ENCODE data around the gene PXK.
"Not testable (repeated sequence)": the region's sequence is repeated elsewhere in the genome, so short reads cannot be mapped to it uniquely, and the experiment has no call there.

Gene PXK

DNA sequence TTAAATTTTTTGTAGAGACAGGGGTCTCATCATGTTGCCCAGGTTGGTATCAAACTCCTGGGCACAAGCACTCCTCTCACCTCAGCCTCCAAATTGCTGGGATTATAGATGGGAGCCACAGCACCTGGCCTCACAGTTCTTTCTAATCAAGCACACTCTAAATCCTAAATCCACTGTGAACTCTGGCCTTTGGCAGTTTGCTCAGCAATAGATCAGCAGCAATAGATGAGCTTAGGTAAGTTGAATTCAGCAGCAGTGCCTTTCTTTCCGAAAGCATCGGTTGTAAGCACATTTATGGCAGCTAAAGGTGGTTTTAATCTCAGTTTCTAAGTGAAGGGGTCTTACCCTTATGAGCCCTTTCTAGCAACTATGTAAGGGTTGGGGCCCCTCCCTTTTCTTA is 84.4 kb downstream of the PXK start:
- in situ Hi-C loops (cut with MboI; ENCODE audit: low sequenced_read_pairs): no loop called here

- in situ Hi-C loops (cut with MboI; ENCODE audit: low sequenced_read_pairs): no loop called here
These were observed 85.5 kb downstream of the PXK start for GRCh38 chr3:58418227-58418626.

DNA sequence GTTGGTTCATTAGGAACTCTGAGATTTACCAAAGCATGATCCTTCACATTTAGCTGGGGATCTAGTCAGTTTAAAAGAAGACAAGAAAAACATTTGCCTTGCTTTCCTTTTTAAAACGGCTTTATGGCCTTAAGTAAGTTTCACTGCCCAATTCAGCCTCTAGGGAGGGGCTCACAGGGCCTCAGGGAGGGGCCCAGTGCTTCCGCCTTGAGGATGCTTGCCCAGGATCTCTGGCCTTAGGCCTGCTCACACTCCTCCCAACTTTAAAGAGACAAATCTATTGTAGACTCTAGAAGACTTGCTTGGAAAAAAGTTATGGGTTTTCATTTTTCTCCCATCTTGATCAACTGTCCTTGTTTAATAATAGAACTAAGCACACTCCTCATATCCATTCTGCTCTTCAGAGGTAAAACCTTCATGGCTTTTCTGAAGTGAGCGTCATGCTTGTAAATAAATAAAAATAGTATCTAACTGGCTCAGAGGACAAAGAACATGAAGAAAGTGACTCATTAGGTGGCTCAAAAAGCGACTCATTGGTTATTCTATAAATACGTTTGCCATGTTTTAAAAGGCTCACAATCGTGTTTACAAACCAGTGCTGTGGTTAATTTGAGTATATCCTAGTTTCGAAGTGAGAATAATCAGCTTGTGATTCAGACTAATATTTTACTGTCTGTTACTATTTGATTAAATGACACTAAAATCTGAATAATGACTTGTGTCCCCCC is 87.3 kb downstream of the PXK start:
- in situ Hi-C loops (cut with MboI; ENCODE audit: low sequenced_read_pairs): no loop called here

DNA sequence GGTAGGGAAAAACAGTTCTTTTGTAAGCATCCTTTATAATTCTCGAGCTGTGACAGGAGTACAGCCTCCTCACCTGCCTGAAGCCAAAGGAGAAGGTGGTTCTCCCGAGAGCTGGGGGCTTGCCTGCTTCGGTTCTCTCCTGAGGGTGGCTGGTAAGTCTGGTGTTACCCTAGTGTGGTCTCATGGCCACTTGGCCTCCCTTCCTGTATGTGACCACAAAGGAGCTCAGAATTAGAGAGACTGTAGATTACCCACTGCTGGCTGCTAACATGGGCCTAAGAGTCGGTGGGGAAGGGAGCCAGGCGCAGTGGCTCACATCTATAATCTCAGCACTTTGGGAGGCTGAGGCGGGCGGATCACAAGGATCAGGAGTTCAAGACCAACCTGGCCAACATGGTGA is 88.3 kb downstream of the PXK start:
- in situ Hi-C loops (cut with MboI; ENCODE audit: low sequenced_read_pairs): no loop called here

- in situ Hi-C loops (cut with MboI; ENCODE audit: low sequenced_read_pairs): no loop called here
These were observed 90.1 kb downstream of the PXK start for GRCh38 chr3:58422756-58423325.

- in situ Hi-C loops (cut with MboI; ENCODE audit: low sequenced_read_pairs): no loop called here
These were observed 91.9 kb downstream of the PXK start for GRCh38 chr3:58424613-58425012.

GRCh38 chr3:58425782-58426181 is 93.1 kb downstream of the PXK start:
- in situ Hi-C loops (cut with MboI; ENCODE audit: low sequenced_read_pairs): no loop called here

DNA sequence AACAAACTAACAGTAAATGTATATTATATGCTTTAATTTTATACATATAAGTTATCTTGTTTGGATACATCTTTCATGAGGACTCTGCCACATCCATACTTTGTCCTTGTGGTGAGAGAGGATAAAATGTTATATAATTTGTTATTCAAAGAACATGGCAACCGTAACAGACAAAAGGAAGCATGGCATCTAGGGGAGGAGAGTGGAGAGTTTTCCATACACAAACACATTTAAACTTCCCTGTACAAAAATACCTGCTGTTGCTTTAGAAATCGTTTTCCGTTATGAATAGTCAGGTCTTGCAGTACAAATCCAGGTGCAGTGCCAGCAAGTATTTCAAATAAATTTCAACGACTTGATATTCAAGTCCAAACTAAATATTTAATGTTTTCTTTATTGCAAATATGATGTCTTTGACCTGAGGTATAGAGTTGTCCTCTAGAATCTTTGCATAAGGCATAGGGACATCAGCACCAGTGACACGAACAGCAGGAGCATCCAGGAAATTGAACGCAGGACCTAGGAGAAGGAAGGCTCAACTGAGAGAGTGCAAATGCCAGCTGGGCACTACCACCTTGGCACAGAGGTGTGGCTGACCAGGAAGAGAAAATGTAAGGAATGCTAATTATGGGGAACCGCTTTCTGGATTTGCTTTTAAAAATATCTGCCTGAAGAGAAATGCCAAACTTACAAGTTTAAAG is 95.1 kb downstream of the PXK start:
- in situ Hi-C loops (cut with MboI; ENCODE audit: low sequenced_read_pairs): no loop called here

DNA sequence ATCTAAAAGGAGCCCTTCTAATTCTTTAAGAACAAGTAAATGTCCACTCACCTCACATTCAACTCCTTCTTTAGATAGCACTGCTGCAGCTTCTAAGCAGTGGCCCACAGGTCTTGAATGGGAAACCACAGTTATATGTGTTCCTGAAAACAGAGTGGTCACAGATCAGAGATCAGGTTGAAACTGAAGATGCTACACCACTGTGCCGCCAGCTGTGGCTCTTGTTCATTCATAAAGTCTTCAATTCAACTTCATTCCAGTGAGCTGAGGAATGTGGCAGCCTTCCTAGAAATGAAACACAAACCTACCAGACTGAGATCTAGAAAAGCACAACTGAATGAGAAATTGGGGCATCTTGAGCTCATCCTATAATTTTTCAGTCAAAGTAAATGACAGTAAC is 97.0 kb downstream of the PXK start:
- in situ Hi-C loops (cut with MboI; ENCODE audit: low sequenced_read_pairs): no loop called here

DNA sequence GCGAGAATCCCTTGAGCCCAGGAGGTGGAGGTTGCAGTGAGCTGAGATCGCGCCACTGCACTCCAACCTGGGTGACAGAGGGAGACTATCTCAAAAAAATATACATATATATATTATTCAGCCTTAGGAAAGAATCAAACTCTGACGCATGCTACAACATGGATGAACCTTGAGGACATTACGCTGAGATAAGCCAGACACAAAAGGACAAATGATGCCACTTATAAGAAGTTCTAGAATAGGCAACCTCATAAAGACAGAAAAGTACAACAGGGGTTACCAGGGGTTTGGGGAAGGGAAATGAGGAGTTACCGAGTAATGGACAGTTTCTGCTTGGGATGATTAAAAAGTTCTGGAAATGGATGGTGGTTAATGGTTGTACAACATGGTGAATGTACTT is 100.2 kb downstream of the PXK start:
- in situ Hi-C loops (cut with MboI; ENCODE audit: low sequenced_read_pairs): no loop called here

GRCh38 chr3:58433400-58434167 is 100.9 kb downstream of the PXK start, which contains the start of gene PDHB:
Gene PDHB (minus strand): TSS chr3:58433832. CDS start chr3:58433809, 23 bp downstream.
- in situ Hi-C loops (cut with MboI; ENCODE audit: low sequenced_read_pairs): no loop called here

- in situ Hi-C loops (cut with MboI; ENCODE audit: low sequenced_read_pairs): no loop called here
These were observed 101.4 kb downstream of the PXK start for GRCh38 chr3:58434168-58434504.

DNA sequence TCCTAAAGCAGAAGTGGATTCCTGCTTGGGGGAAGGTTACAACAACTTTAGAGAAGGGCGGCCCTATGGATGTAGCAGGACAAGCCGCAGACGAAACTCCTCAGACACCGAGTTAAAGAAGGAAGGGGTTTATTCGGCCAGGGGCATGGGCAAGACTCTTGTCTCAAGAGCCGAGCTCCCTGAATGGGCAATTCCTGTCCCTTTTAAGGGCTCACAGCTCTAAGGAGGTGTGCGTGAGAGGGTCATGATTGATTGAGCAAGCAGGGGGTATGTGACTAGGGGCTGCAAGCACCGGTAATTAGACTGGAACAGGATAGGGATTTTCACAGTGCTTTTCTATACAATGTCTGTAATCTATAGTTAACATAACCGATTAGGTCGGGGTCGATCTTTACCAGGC is 101.8 kb downstream of the PXK start:
- in situ Hi-C loops (cut with MboI; ENCODE audit: low sequenced_read_pairs): no loop called here

- in situ Hi-C loops (cut with MboI; ENCODE audit: low sequenced_read_pairs): no loop called here
These were observed 102.3 kb downstream of the PXK start for GRCh38 chr3:58434990-58435389.

DNA sequence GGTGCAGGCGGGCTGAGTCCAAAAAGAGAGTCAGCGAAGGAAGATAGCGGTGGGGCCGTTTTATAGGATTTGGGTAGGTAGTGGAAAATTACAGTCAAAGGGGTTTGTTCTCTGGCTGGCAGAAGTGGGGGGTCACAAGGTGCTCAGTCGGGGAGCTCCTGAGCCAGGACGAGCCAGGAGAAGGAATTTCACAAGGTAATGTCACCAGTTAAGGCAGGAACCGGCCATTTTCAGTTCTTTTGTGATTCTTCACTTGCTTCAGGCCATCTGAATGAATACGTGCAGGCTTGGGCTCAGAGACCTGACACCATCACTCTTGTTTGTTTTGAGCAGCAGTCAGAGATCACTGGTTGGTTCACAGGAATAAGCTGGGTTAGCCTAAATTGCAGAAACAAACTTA is 104.6 kb downstream of the PXK start:
- in situ Hi-C loops (cut with MboI; ENCODE audit: low sequenced_read_pairs): not testable (repeated sequence)

GRCh38 chr3:58440996-58441355 is 108.3 kb downstream of the PXK start:
- in situ Hi-C loops (cut with MboI; ENCODE audit: low sequenced_read_pairs): not testable (repeated sequence)

DNA sequence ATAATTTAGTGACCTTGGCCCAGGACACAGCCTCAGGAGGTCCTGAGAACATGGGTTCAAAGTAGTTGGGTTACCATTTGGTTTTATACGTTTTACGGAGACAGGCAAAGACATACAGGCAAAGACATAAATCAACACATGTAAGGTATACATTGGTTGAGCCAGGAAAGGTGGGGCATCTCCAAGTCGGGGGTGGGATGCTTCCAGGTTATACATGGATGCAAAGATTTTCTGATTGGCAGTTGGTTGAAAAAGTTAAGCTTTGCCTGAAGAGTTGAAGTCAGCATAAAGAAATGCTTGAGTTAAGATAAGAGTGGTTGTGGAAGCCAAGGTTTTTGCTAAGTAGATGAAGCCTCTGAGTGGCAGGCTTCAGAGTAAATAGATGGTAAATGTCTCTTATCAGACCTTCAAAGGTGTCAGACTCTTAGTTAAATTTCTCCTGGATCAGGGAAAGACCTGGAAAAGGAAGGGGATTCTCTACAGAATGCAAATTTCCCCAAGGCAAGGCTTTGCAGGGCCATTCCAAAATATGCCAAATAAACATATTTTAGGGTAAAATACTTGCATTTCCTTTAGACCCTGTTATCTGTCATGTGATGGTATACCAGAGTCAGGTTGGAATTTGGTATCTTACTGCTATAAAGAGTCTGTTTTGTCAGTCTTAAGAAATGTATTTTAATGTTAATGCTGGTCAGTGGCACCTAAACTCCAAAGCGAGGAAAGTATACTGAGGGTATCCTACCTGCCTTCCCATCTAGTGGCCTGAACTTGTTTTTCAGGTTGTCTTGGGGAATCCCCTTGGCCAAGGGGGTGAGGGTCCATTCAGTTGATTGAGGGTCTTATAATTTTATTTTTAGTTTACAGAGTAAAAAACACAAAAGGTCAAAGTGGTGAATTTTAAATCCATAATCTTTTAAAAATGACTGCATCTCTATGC is 109.1 kb downstream of the PXK start:
- in situ Hi-C loops (cut with MboI; ENCODE audit: low sequenced_read_pairs): no loop called here

- in situ Hi-C loops (cut with MboI; ENCODE audit: low sequenced_read_pairs): no loop called here
These were observed 119.5 kb downstream of the PXK start for GRCh38 chr3:58452176-58452575.

DNA sequence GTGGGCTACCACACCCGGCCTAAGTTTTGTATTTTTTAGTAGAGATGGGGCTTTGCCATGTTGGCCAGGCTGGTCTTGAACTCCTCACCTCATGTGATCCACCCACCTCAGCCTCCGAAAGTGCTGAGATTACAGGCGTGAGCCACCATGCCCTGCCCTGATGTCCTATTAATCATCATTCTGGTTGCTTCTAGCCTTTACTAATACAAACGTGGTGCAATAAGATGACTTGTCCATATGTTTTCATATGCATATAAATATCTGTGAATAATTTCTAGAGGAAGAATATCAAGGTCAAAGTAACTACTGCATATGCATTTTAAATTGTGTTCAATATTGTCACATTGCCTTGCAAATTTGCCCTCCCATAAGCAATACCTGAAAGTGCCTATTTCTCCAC is 126.5 kb downstream of the PXK start:
- in situ Hi-C loops (cut with MboI; ENCODE audit: low sequenced_read_pairs): no loop called here

DNA sequence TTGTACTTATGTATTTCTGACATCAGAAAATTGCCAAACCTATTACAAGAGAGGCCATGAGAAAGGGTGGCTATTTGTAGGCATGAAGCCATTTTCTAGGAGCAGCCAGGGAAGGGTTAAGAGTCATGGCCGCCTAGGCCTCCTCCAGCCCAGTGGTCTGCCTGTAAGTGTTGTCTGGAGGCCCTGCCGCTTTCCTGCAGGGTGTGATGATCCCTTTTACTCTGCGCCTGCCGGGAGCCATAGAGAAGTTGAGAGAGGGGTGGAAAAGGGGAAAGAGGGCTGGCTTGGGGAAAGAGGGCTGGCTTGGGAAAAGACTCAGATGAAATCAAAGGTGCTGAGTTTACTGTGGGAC is 130.1 kb downstream of the PXK start:
- in situ Hi-C loops (cut with MboI; ENCODE audit: low sequenced_read_pairs): no loop called here

Data from hTERT RPE-1 (cell line).